ENCODE data around the gene SCAF11.

GRCh38 chr12:45872446-45872845 is 117.9 kb downstream of the SCAF11 start:
- no peak for TF ChIP-seq POLR2A (IDR thresholded peaks at IDR 0.05)
- TF ChIP-seq EP300 (IDR thresholded peaks at IDR 0.05; ENCODE audit: low read depth): no peak
- TF ChIP-seq, protein P1, sequence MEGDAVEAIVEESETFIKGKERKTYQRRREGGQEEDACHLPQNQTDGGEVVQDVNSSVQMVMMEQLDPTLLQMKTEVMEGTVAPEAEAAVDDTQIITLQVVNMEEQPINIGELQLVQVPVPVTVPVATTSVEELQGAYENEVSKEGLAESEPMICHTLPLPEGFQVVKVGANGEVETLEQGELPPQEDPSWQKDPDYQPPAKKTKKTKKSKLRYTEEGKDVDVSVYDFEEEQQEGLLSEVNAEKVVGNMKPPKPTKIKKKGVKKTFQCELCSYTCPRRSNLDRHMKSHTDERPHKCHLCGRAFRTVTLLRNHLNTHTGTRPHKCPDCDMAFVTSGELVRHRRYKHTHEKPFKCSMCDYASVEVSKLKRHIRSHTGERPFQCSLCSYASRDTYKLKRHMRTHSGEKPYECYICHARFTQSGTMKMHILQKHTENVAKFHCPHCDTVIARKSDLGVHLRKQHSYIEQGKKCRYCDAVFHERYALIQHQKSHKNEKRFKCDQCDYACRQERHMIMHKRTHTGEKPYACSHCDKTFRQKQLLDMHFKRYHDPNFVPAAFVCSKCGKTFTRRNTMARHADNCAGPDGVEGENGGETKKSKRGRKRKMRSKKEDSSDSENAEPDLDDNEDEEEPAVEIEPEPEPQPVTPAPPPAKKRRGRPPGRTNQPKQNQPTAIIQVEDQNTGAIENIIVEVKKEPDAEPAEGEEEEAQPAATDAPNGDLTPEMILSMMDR (IDR thresholded peaks at IDR 0.05): no peak

Measured in transverse colon (tissue), 3 donors.